Karpas-422 (cell line): Measurements from ENCODE around the gene ZNF385D. TPM values are rescaled to one million over a fixed set of nuclear protein-coding genes. Genes with fewer than 3 reads are reported as not detected.

Experiments used
- DNase-seq: peaks from one replicate; pipeline ENCODE4 v3.0.0-alpha.2; 2015
- H2AFZ ChIP-seq: fragments of 200-600 bp; sonication (generic); 2 replicates; pipeline ENCODE4 v1.6.1; 2014; ENCODE audit warnings: antibody characterized with exemption, low read length, mixed read lengths
- H3K27ac ChIP-seq: fragments of 200-600 bp; sonication (generic); 2 replicates; pipeline ENCODE4 v1.5.1; 2014; ENCODE audit warnings: mild to moderate bottlenecking, low read length, moderate library complexity
- H3K27me3 ChIP-seq: fragments of 200-600 bp; sonication (generic); 2 replicates; pipeline ENCODE4 v1.6.1; 2014; ENCODE audit warnings: low read length, mixed read lengths
- H3K36me3 ChIP-seq: fragments of 200-600 bp; sonication (generic); 2 replicates; pipeline ENCODE4 v1.6.1; 2014; ENCODE audit warnings: low read length, mixed read lengths; ENCODE audit not compliant: insufficient read depth
- H3K4me1 ChIP-seq: fragments of 200-600 bp; sonication (generic); 2 replicates; pipeline ENCODE4 v1.6.1; 2014; ENCODE audit warnings: mild to moderate bottlenecking, low read length, mixed read lengths
- H3K4me2 ChIP-seq: fragments of 200-600 bp; sonication (generic); 2 replicates; pipeline ENCODE4 v1.6.1; 2014; ENCODE audit warnings: low read length, low read depth, mild to moderate bottlenecking; ENCODE audit not compliant: poor library complexity, severe bottlenecking
- H3K4me3 ChIP-seq: fragments of 200-600 bp; sonication (generic); 2 replicates; pipeline ENCODE4 v1.5.1; 2014; ENCODE audit warnings: mild to moderate bottlenecking, antibody characterized with exemption, low read length, mixed read lengths
- H3K79me2 ChIP-seq: fragments of 200-600 bp; sonication (generic); 2 replicates; pipeline ENCODE4 v1.6.1; 2014; ENCODE audit warnings: mild to moderate bottlenecking, low read length, mixed read lengths
- H3K9ac ChIP-seq: fragments of 200-600 bp; sonication (generic); 2 replicates; pipeline ENCODE4 v1.6.0; 2014; ENCODE audit warnings: low read length
- H3K9me2 ChIP-seq: fragments of 200-600 bp; sonication (generic), shearing (Covaris generic); replicated peaks from 2 replicates; pipeline ENCODE4 v1.6.0; 2014; ENCODE audit warnings: mild to moderate bottlenecking, low read length, moderate library complexity; ENCODE audit not compliant: insufficient read depth
- H3K9me3 ChIP-seq: fragments of 300-700, 200-600 bp; sonication (generic); 2 replicates; pipeline ENCODE4 v1.6.1; 2014; ENCODE audit warnings: low read length, mixed read lengths
- H4K20me1 ChIP-seq: fragments of 200-600 bp; sonication (generic); 2 replicates; pipeline ENCODE4 v1.6.1; 2014; ENCODE audit warnings: mild to moderate bottlenecking, antibody characterized with exemption, low read length, low read depth; ENCODE audit not compliant: insufficient read depth
- total RNA-seq: library from RNA; depleted of rRNA; stranded (reverse); fragments of >200 nt; shearing (Covaris generic); gene quantifications from 2 replicates; pipeline ENCODE4 v1.2.3, GENCODE V29; 2014; ENCODE audit warnings: low replicate concordance

Gene ZNF385D
- total RNA-seq, 1 experiment from 2014 or later: not detected

GRCh38 chr3:21435871-21436270 is 315.1 kb downstream of the ZNF385D start:
- no peaks in the 10 kb centered on the region for H3K36me3 ChIP-seq
- H3K9me3 ChIP-seq: peaks cover 19% of the 10 kb centered on the region
- H3K27me3 ChIP-seq: no peaks in the 10 kb centered on the region
- no peaks in the 10 kb centered on the region for H3K79me2 ChIP-seq
- H3K4me1 ChIP-seq: no peaks in the 10 kb centered on the region
- H3K4me3 ChIP-seq: no peak overlapping the region
- H3K9me2 ChIP-seq: no peaks in the 10 kb centered on the region
- H3K9ac ChIP-seq: no peak overlapping the region
- no peak overlapping the region for H3K27ac ChIP-seq
- no peak for DNase-seq
- H2AFZ ChIP-seq: no peak overlapping the region
- H3K4me2 ChIP-seq: no peak overlapping the region
- H4K20me1 ChIP-seq: no peaks in the 10 kb centered on the region

- no peak overlapping the region for H2AFZ ChIP-seq
- H3K79me2 ChIP-seq: no peaks in the 10 kb centered on the region
- no peak overlapping the region for H3K9ac ChIP-seq
- peaks cover 15% of the 10 kb centered on the region for H3K9me3 ChIP-seq
- no peaks in the 10 kb centered on the region for H4K20me1 ChIP-seq
- H3K36me3 ChIP-seq: no peaks in the 10 kb centered on the region
- no peak overlapping the region for H3K27ac ChIP-seq
- DNase-seq: no peak
- no peaks in the 10 kb centered on the region for H3K9me2 ChIP-seq
- H3K27me3 ChIP-seq: no peaks in the 10 kb centered on the region
- H3K4me2 ChIP-seq: no peak overlapping the region
- H3K4me1 ChIP-seq: no peaks in the 10 kb centered on the region
- no peak overlapping the region for H3K4me3 ChIP-seq
Observed at GRCh38 chr3:21434310-21434709, 316.7 kb downstream of the ZNF385D start.

GRCh38 chr3:21433751-21434150 is 317.3 kb downstream of the ZNF385D start:
- Histone ChIP-seq H3K9ac (no peak overlapping the region), H3K4me2 (no peak overlapping the region), H2AFZ (no peak overlapping the region), H3K4me1 (no peaks in the 10 kb centered on the region), H3K36me3 (no peaks in the 10 kb centered on the region), H3K27me3 (no peaks in the 10 kb centered on the region), H3K9me2 (no peaks in the 10 kb centered on the region), H4K20me1 (no peaks in the 10 kb centered on the region), H3K9me3 (peaks cover 15% of the 10 kb centered on the region), H3K27ac (no peak overlapping the region), H3K4me3 (no peak overlapping the region), H3K79me2 (no peaks in the 10 kb centered on the region)
- DNase-seq: no peak

- H3K4me1 ChIP-seq: no peaks in the 10 kb centered on the region
- no peak overlapping the region for H2AFZ ChIP-seq
- H3K4me2 ChIP-seq: no peak overlapping the region
- no peak overlapping the region for H3K27ac ChIP-seq
- no peaks in the 10 kb centered on the region for H3K27me3 ChIP-seq
- DNase-seq: no peak
- H3K79me2 ChIP-seq: no peaks in the 10 kb centered on the region
- H3K36me3 ChIP-seq: no peaks in the 10 kb centered on the region
- peaks cover 8% of the 10 kb centered on the region for H3K9me3 ChIP-seq
- no peak overlapping the region for H3K9ac ChIP-seq
- H4K20me1 ChIP-seq: no peaks in the 10 kb centered on the region
- no peak overlapping the region for H3K4me3 ChIP-seq
- H3K9me2 ChIP-seq: no peaks in the 10 kb centered on the region
Observed at GRCh38 chr3:21426920-21427319, 324.1 kb downstream of the ZNF385D start.

- H3K4me3 ChIP-seq: no peak overlapping the region
- no peaks in the 10 kb centered on the region for H3K4me1 ChIP-seq
- H3K36me3 ChIP-seq: no peaks in the 10 kb centered on the region
- no peak overlapping the region for H3K27ac ChIP-seq
- no peaks in the 10 kb centered on the region for H3K79me2 ChIP-seq
- H3K9ac ChIP-seq: no peak overlapping the region
- H3K9me2 ChIP-seq: no peaks in the 10 kb centered on the region
- H3K9me3 ChIP-seq: peaks cover 5% of the 10 kb centered on the region
- DNase-seq: no peak
- H3K4me2 ChIP-seq: no peak overlapping the region
- H4K20me1 ChIP-seq: no peaks in the 10 kb centered on the region
- no peaks in the 10 kb centered on the region for H3K27me3 ChIP-seq
- no peak overlapping the region for H2AFZ ChIP-seq
Observed at GRCh38 chr3:21425715-21426114, 325.3 kb downstream of the ZNF385D start.

GRCh38 chr3:21421096-21421495 is 329.9 kb downstream of the ZNF385D start:
- Histone ChIP-seq H3K4me2 (no peak overlapping the region), H3K79me2 (no peaks in the 10 kb centered on the region), H3K27ac (no peak overlapping the region), H3K9me2 (no peaks in the 10 kb centered on the region), H3K9ac (no peak overlapping the region), H3K4me3 (no peak overlapping the region), H3K9me3 (peaks cover 10% of the 10 kb centered on the region), H3K4me1 (no peaks in the 10 kb centered on the region), H3K36me3 (no peaks in the 10 kb centered on the region), H2AFZ (no peak overlapping the region), H4K20me1 (no peaks in the 10 kb centered on the region), H3K27me3 (no peaks in the 10 kb centered on the region)
- no peak for DNase-seq

GRCh38 chr3:21417991-21418390 is 333.0 kb downstream of the ZNF385D start:
- H2AFZ ChIP-seq: no peak overlapping the region
- H3K9me3 ChIP-seq: peaks cover 10% of the 10 kb centered on the region
- no peaks in the 10 kb centered on the region for H3K27me3 ChIP-seq
- no peaks in the 10 kb centered on the region for H3K79me2 ChIP-seq
- no peak for DNase-seq
- no peak overlapping the region for H3K27ac ChIP-seq
- no peaks in the 10 kb centered on the region for H3K4me1 ChIP-seq
- no peaks in the 10 kb centered on the region for H4K20me1 ChIP-seq
- no peaks in the 10 kb centered on the region for H3K9me2 ChIP-seq
- H3K9ac ChIP-seq: no peak overlapping the region
- no peaks in the 10 kb centered on the region for H3K36me3 ChIP-seq
- H3K4me2 ChIP-seq: no peak overlapping the region
- H3K4me3 ChIP-seq: no peak overlapping the region

GRCh38 chr3:21414506-21414905 is 336.5 kb downstream of the ZNF385D start:
- no peak overlapping the region for H3K9ac ChIP-seq
- H3K27ac ChIP-seq: no peak overlapping the region
- no peak overlapping the region for H2AFZ ChIP-seq
- H3K4me3 ChIP-seq: no peak overlapping the region
- DNase-seq: no peak
- no peak overlapping the region for H3K4me2 ChIP-seq
- no peaks in the 10 kb centered on the region for H3K36me3 ChIP-seq
- H3K79me2 ChIP-seq: no peaks in the 10 kb centered on the region
- H4K20me1 ChIP-seq: no peaks in the 10 kb centered on the region
- no peaks in the 10 kb centered on the region for H3K27me3 ChIP-seq
- H3K9me3 ChIP-seq: peaks cover 10% of the 10 kb centered on the region
- H3K9me2 ChIP-seq: no peaks in the 10 kb centered on the region
- H3K4me1 ChIP-seq: no peaks in the 10 kb centered on the region

GRCh38 chr3:21411058-21411457 is 340.0 kb downstream of the ZNF385D start:
- no peak for DNase-seq
- Histone ChIP-seq H3K9me2 (no peaks in the 10 kb centered on the region), H3K4me2 (no peak overlapping the region), H4K20me1 (no peaks in the 10 kb centered on the region), H3K79me2 (no peaks in the 10 kb centered on the region), H3K27me3 (no peaks in the 10 kb centered on the region), H3K27ac (no peak overlapping the region), H3K4me3 (no peak overlapping the region), H3K4me1 (no peaks in the 10 kb centered on the region), H2AFZ (no peak overlapping the region), H3K36me3 (no peaks in the 10 kb centered on the region), H3K9me3 (peaks cover 7% of the 10 kb centered on the region), H3K9ac (no peak overlapping the region)
